Tibial nerve (tissue), 4 donors: ENCODE results near the gene DMKN.

Experiments
- EP300 ChIP-seq, 2 donors: sonication (generic); formaldehyde crosslinking; IDR thresholded peaks; one replicate each; pipeline ENCODE4 v1.6.1; 2017; ENCODE audit warnings: antibody characterized with exemption in 2 of 2, mild to moderate bottlenecking in 1 of 2
- POLR2A ChIP-seq, 2 donors: fragments of 450-650 bp; IDR thresholded peaks; one replicate each; pipeline ENCODE4 v1.6.1; 2017; ENCODE audit warnings: antibody characterized with exemption in 2 of 2, mild to moderate bottlenecking in 2 of 2, moderate library complexity in 2 of 2
- TF ChIP-seq, protein P1 (sequence below), 5 experiments: fragments of 200-600 bp in 3 of 5; fragments of 450-650 bp in 2 of 5; sonication (generic) in 3 of 5; IDR thresholded peaks; one replicate each; pipeline ENCODE4 v1.5.1; 2016 to 2019; ENCODE audit warnings: antibody characterized with exemption in 5 of 5, mild to moderate bottlenecking in 3 of 5, moderate library complexity in 2 of 5

DNA sequence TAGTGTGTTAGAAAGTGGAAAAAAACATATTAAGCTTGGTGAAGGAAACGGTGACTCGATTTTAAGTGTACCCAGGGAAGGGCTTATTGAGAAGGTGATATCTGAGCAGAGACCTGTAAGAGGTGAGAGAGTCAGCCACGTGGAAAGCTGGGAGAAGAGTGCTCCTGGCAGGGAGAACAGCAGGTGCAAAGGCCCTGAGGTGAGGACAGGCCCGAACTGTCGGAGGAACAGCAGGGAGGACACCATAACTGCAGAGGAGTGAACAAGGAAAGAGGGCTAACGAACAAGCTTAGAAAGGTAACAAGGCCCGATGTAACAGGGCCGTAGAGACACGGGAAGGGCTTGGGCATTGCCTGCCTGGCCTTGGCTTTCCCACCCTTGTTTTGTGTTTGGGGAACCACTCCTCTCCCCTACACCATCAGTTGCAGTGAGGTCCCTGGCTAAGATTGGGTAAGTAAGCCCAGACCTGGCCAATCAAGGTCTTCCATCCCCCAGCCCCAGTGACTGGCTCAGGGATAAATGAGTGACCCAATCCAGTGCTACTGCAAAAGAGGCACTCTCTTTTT is 42.7 kb upstream of the DMKN start:
- TF ChIP-seq POLR2A (IDR thresholded peaks at IDR 0.05) (no peak), EP300 (IDR thresholded peaks at IDR 0.05) (no peak)
- TF ChIP-seq, protein P1, sequence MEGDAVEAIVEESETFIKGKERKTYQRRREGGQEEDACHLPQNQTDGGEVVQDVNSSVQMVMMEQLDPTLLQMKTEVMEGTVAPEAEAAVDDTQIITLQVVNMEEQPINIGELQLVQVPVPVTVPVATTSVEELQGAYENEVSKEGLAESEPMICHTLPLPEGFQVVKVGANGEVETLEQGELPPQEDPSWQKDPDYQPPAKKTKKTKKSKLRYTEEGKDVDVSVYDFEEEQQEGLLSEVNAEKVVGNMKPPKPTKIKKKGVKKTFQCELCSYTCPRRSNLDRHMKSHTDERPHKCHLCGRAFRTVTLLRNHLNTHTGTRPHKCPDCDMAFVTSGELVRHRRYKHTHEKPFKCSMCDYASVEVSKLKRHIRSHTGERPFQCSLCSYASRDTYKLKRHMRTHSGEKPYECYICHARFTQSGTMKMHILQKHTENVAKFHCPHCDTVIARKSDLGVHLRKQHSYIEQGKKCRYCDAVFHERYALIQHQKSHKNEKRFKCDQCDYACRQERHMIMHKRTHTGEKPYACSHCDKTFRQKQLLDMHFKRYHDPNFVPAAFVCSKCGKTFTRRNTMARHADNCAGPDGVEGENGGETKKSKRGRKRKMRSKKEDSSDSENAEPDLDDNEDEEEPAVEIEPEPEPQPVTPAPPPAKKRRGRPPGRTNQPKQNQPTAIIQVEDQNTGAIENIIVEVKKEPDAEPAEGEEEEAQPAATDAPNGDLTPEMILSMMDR (IDR thresholded peaks at IDR 0.05), result no peak
